NCI-H69 (cell line): ENCODE measurements around the gene LARP4B.
A peak's percentile ranks its signal among the peaks of the same experiment; 100 is the strongest.

ENCODE experiments used
- DNase-seq: peaks from one replicate; lab custom pipeline; 2025; lab: John Stamatoyannopoulos, UW

The LARP4B gene

GRCh38 chr10:824946-825345, 106.6 kb downstream of the LARP4B start:
- no peak for DNase-seq

- no peak for DNase-seq
Measured at GRCh38 chr10:824497-824896, 107.0 kb downstream of the LARP4B start.

DNA sequence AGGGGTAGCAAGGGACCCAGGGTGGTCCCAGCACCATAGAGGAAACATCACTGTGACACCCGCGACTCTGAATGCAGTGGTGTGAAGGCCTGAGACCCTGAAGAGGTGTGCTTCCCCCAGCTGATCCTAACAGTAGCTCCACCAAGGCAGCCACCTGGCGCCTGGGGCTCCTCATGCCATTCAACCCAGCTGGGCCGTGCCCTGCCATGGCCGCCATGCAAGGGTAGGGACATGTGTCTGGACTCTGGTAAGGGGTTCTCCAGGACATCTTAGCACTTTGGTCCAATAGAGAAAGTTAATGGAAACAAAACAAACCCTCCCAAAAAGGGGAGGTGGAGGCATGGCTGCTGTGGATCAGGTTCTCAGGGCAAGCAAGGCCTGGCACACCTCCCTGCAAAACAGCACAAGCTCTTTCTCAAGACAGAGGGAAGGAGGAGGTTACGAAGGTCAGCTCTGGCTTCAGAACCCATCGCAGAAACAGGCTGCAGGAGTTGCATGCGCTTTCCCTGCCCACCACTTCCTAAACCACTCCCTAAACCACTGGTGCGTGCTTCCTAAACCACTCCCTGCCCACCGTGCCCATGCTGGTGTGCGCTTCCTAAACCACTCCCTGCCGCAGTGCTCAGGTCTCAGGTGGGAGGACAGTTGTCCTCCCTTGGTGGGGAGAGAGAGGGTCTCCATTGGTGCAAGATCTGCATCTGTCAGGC, 108.7 kb downstream of the LARP4B start:
- no peak for DNase-seq

DNA sequence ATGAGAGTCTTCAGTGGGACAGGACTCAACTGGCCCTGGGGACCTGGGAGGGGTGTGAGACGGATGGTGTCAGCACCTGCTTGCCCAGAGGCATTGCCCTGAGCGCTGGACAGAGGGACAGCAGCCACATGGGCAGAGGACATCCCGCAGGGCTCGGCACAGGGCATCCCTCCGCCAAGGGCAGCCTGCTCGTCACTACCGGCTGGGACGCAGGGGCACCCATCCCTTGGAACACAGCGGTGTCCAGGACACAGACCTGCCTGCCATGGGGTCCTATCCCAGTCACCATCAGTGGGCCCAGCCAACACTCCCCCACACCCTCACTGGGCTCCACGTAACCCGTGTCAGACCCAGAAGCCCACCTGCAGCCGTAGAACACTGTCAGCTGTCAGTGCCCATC, 109.3 kb downstream of the LARP4B start:
- DNase-seq = no peak

GRCh38 chr10:821322-821721, 110.2 kb downstream of the LARP4B start:
- DNase-seq = no peak

GRCh38 chr10:819816-820215, 111.7 kb downstream of the LARP4B start:
- DNase-seq = no peak

- no peak for DNase-seq
Measured at GRCh38 chr10:819326-819725, 112.2 kb downstream of the LARP4B start.

DNA sequence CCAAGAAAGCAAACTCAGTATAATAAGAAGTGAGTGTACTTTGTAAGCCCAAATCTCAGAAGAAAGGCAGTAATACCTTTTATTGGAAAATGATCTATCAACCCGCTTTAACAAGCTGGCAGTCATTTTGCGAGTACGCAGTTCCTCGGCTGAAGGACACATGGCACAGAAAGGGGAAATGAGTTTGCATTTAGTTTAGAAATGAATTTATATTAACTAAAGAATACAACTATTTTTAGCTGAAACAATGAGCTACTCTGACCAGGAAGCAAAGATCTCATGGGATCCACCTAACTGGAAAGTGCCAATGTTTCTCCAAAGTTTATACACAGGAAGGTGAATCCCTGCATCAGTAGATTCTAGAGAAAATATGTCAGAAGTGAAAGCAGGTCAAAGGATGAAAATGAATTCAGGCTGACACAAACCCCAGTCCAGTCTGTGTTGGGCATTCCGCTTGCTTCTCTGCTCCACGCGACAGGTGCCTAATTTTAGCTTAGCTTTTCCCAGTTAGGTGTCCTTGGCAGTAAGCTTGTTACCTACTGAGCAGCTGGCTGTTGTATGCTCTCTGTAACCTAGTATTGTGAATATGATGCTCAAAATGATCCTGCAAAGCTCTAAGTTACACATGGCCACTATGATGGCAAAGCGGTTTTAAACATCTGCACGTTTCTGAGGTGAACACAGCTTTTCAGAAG, 112.8 kb downstream of the LARP4B start:
- no peak for DNase-seq

DNA sequence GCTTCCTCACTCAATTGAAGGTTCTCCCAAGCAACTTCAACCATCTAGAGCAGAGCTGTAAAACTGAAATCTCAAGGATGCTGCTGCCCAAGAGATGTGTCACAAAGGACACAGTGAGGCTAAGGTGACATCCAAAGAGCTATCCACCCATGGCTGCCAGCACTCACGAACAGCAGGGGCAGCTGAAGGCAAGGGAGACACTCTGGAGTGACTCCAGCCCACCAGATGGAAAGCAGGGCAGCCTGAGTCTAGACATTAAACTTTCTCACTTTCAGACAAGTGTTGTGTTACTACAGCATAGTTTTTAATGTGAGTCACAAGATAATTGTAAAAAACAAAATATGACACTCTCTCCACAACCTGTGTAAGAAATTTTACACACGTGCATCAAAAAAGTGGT, 113.5 kb downstream of the LARP4B start:
- DNase-seq = no peak

DNA sequence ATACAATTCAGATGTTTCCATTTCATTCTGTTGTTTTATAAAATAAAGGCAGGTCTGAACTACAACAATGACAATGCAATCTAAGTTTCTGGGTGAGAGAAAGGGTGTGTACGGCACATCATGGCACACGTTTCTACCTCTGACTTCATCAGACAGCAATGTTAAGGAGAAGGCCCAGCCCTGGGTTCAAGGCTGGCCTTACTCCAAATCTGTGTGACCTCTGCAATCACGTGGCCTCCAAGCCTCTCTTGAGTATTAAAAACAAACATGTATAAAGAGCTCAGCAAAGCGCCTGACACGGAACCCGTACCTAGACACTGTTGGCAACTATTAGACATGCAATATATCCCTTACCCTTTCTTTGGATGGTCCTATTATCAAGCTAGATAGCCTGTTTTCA, 114.1 kb downstream of the LARP4B start:
- no peak for DNase-seq

GRCh38 chr10:816958-817357, 114.5 kb downstream of the LARP4B start:
- no peak for DNase-seq

DNA sequence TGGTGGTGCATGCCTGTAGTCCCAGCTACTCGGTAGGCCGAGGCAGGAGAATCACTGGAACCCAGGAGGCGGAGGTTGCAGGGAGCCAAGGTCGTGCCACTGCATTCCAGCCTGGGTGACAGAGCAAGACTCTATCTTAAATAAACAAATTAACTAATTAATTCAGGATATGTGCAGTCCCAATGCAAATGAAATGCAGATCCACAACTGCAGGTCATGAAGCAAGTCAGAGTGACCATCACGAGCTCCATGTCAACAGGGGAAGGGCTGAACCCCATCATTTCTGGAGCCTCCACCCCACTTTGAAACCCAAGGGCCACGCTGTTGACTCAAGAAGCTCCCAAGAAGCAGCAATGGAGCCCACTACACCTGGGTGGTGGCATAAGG, 115.4 kb downstream of the LARP4B start:
- no peak for DNase-seq

DNA sequence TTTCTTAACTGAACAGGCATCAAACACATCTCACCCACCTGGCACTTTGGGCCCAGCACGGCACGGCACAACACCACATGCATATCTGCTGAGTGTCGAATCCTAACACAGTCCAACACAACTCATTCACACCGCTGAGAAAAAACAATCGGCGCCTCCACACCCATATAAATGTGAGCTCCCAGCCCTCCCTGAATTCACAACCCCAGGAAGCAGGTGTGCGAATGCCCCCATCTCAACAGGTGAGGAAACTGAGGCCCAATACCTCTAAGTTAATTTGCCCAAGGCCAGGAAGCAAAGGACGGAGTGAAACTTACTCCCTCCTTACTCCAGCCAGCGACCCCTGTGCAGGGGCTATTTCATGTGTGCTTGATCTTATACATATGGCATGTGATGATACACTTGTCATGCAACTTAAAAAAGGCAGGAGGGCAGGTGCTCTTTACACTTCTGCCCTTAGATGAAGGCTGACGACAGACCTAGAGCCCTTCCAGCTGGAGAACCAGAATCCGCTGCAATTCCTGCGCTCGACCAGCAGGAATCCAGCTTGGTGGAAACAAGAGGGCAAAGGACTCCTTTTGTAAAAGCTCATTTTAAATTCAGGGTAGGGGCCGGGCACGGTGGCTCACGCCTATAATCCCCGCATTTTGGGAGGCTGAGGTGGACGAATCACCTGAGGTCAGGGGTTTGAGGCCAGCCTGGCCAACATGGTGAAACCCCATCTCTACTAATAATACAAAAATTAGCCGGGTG, 116.0 kb downstream of the LARP4B start:
- no peak for DNase-seq

DNA sequence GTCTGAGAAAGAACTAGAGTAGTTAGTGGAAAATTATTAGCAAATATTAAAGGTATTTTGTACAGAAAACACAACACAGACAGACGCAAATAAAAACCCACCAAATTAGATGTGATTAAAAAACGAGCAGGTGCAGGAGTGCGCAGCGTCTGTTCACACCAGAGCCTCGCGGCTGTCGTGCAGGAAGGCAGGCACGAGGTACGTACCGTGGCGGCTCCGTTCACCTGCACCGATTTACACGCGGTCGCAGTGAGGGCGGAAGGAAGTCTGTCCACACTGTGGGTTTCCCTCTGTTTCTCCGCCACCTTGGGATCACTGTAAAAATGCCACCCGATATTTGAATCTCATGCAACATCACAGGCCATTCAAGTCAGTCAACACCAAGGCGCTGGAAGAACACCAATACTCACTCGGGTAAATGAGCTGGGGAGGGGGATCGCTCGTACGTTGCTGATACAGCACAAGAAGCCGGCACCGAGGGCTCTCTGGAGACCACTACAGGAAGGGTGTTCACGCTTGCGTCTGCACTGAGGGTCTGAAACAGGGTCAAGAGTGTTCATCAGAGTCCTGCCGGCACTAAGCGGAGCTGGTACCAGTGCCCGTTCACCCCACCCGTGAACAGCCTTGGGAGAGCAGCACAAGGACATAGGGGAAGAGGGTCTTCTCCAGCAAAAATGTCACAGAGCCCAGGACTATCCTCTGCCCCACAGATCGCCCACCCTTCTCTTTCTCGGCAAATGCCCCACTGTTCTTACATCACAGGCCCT, 116.8 kb downstream of the LARP4B start:
- no peak for DNase-seq

DNA sequence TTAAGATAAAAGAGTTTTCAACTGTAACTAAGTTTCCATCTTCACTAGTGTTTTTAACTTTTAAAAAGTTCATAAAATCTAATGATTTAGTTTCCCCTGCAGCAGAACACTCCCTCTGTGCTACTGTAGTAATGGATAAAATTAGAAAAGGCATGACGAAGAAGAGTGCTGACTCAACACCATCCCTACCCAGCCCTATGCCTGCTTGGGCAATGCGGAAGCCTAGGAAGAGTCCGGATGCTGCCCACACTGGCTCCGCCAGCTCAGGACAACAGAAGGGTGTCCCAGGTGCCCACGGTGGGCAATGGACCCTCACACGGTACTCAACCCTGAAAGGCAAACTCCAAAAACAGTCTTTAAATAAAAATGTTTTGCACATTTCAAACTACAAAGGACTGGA, 118.2 kb downstream of the LARP4B start:
- no peak for DNase-seq

DNA sequence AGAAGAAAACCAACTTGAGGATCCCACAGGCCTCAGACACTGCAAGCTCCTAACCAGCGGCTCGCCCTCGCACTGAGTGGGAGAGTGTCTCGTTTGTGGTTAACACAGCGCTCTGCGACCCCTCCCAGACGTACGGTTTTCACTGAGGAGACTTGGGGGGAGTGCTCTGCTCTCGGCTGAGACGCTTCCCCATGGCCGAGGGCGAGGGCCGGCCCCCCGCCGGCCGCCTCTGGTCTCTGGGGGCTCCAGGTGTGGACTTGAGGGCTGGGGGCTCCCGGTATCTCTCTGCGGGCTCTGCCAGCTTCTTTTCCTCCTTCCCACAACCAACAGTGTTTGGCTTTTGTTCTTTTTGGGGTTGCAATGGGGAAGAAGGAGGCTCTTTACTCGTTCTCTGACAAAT, 118.7 kb downstream of the LARP4B start:
- no peak for DNase-seq

DNA sequence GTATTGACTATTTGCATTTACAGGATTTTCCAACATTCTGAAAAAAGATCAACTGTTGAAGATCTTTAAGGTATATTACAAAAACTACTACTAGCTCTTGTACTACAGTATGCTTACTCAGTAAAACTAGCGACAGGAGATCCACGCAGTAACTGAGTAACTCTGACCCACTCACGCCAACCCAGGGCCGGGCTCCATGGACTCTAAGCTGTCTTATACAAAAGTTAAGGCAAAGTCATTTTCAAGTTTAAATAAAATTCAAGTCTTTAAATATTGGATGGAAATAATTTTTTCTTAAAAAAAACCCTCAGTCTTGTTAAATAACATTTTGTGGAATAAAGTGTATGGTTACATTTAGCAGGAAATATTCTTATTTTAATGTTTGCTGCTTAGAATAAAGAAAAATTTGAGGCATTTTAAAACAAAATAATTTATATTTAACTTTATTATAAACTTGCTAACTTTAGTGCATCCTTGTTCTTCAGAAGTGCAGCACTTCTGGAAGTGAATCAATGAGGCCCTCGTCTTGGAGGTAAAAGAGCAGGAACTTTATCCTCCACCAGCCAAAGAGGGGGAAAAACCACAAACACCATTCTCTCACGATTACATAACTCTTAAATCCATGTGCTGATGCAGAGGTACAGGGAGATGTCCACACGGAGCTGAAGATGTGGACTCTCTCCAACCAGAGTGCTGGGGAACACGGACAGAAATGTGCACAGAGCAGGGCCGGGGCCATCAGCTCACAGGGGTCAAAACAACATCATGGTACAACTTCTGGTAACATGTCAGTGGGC, 119.9 kb downstream of the LARP4B start:
- no peak for DNase-seq

- DNase-seq = peak; percentile 23
Measured at GRCh38 chr10:810351-810846, 121.1 kb downstream of the LARP4B start.

GRCh38 chr10:809671-810350, 121.7 kb downstream of the LARP4B start:
- no peak for DNase-seq

DNA sequence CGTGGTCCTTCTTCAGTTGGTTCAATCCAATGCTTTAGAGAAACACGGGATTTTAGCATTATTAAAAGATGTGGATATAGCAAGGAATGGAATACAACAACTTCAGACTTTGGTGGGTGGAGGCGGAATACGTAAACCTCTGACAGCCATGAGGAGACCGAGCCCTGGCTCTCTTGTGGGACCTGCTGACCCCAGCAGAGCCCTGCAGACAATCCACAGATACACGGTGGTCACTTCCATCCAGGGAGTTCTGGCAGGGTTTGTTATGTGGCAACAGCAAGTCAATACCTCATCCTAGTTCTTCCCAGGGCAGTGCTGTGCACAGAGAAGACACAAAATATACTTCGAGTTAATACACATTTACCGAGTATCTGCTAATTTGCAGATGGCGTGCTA, 123.5 kb downstream of the LARP4B start:
- no peak for DNase-seq
